ENCODE measurements around the gene OAT.
"Not testable (repeated sequence)": the region's sequence is repeated elsewhere in the genome, so short reads cannot be mapped to it uniquely, and the experiment has no call there.

The OAT gene

DNA sequence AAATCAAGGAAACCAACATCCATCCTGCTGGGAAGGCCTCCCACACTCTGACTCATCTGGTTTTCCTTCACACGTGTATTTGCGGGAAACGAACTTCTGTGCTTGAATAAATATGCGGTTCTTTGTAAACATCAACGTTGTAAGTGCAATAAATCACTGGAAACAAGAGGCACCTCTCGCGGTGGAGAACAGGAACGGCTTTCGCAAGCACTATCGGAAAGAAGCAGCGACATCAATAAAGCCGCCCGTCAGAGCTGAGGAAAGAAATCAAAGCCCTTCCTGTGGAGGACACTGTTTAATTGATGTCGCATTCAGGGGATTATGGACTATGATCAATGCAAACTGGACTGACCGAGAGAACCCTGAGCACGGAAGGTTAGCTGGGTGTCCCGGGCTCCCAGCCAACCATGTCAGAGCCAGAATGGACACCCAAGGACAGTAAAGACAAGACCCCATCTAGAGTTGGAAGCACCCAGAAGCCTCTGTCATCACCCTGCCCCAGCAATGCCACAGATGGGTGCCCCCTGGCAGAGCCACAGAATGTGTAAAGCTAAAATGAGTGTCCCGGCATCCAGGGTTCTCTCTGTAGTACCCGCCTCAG is 37.6 kb downstream of the OAT start:
- in situ Hi-C loops (cut with MboI; ENCODE audit: low sequenced_read_pairs) = loop anchor here (10.0 kb wide), 1 partner anchor 116 kb away; no protein-coding TSS in a partner anchor

GRCh38 chr10:124380256-124380995 is 38.3 kb downstream of the OAT start:
- in situ Hi-C loops (cut with MboI; ENCODE audit: low sequenced_read_pairs) = loop anchor here (10.0 kb wide), 1 partner anchor 116 kb away; no protein-coding TSS in a partner anchor

DNA sequence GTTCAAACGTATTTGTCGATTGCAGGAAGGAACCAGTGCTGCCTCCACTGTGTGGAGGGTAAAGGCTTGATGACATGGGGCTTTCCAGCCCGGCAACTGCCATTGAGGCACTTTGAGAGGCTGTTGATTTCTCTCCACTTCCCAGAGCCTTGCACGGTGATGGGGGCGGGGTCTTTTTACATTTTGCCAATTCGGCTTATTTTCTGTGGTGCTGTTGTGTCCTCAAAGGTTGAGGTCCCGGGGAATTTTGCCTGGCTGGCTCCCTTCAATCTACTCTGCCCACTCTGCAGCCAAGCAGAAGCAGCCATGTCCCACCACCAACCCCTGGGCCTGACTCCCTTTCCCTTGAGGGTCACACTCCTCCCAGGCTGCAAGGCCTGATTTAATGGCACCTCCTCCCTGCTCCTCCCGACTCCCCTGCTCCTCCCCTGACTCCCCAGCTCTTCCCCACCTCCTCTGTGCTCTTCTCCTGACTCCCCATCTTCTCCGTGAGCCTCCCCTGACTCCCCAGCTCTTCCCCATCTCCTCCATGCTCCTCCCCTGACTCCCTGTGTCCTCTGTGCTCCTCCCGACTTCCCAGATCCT is 39.0 kb downstream of the OAT start:
- in situ Hi-C loops (cut with MboI; ENCODE audit: low sequenced_read_pairs) = loop anchor here (10.0 kb wide), 1 partner anchor 115 kb away; no protein-coding TSS in a partner anchor

- in situ Hi-C loops (cut with MboI; ENCODE audit: low sequenced_read_pairs) = no loop called here
Measured at GRCh38 chr10:124378881-124379471, 39.7 kb downstream of the OAT start.

- in situ Hi-C loops (cut with MboI; ENCODE audit: low sequenced_read_pairs) = no loop called here
Measured at GRCh38 chr10:124378271-124378670, 40.5 kb downstream of the OAT start.

DNA sequence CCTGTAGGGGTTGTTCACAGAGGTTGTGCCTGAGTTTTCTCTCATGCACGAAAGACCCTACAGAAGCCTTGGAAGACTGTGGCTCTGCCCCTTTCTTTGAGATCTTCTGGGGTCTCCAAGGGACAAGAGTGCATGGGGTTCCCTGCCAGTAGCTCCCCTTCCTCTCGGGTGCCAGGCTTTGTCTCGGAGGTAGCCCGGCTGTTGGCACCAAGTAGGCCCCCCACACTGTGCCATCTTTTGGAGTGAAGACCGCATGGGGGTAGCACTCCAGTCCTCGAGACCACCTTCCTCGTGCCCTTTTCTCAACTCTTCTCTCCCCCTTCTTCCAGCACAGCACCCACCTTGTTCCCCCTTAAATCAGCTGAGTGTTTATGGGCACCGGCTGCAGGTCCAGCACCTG is 41.6 kb downstream of the OAT start:
- in situ Hi-C loops (cut with MboI; ENCODE audit: low sequenced_read_pairs) = no loop called here

DNA sequence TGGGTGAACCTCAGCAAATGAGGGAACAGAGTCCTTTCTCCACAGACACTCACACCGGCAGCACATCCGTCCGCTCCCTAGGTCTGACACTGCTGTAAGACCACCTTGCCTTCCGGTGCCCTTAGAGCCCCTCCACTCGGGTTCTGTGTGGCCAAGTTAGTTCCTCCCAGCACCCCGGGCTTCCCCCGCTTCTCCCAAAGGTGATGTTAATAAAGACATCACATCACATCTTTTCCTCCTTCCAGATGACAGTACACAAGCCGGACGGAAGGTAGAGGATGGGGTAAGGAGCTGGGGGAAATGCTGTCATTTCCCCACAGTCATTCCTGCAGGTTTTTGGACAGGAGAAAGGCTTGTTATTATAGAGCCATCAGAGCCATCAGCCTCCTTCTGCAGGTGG is 42.3 kb downstream of the OAT start:
- in situ Hi-C loops (cut with MboI; ENCODE audit: low sequenced_read_pairs) = no loop called here

DNA sequence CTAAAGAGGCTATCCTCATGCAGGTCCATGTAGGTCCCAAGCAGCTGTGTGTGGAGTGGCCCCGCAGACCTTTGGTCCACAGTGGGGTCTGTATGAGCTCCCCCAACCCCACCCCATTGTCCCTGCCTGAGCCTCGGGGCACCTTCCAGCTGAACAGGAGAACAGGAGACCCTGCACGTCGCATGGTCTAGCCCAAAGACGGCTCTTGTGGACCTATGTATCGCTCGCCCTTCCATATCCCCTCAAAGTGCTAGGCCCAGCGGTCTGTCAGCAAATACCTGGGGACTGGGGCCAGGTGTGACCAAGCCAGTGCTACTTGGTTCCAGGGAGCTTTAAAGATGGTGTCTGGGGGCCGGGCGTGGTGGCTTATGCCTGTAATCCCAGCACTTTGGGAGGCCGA is 43.0 kb downstream of the OAT start:
- in situ Hi-C loops (cut with MboI; ENCODE audit: low sequenced_read_pairs) = no loop called here

DNA sequence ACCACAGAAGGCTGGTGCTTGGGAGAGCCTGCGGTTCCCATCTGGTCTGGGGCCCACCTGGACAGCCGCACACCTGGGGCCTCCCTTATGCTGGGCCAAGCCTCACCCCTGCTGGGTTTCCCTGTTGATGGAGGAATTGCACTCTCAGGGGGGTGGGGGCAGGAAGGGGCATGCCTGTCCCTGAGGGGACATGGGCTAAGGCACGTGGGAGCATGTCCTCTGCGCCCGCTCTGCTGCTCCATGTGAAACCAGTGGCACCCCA is 43.4 kb downstream of the OAT start:
- in situ Hi-C loops (cut with MboI; ENCODE audit: low sequenced_read_pairs) = no loop called here

DNA sequence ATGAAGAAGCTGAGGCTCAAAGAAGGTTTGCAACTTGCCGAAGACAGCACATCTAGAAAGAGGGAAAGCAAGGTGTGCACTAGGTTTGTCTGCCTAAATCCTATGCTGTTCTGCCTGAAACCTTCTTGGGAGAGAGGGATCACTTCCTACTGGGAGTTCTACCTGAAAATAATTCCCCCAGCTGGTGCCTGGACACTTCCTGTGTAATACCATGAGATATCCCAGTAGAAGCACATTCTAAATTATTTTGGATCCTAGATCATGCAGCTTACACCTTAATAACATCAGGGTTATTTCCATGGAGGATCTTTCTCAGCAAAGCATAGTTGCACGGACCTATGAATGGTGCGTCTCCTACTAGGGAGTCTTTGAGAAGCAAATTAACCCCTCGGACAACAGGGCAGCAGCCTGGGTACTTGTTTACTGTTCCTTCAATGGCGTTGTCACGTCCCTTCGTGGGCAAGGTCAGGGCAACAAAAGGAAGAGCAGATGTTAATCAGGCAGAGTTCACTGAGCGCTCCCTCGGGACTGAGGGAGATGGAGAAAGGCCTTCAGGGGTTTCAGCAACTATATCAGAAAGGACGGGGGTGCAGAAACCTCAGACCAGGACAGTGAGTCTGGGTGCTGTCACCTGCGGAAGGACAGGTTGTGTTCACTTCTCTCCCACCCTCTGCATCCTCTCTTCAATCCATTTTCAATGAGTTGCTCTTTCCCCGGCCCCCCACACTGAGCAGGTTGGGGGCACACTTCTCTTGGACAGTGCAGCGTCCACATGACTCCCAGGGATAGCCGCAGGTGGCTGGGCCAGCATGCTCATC is 44.0 kb downstream of the OAT start:
- in situ Hi-C loops (cut with MboI; ENCODE audit: low sequenced_read_pairs) = no loop called here

- in situ Hi-C loops (cut with MboI; ENCODE audit: low sequenced_read_pairs) = no loop called here
Measured at GRCh38 chr10:124372899-124373298, 45.8 kb downstream of the OAT start.

- in situ Hi-C loops (cut with MboI; ENCODE audit: low sequenced_read_pairs) = no loop called here
Measured at GRCh38 chr10:124370426-124370825, 48.3 kb downstream of the OAT start.

DNA sequence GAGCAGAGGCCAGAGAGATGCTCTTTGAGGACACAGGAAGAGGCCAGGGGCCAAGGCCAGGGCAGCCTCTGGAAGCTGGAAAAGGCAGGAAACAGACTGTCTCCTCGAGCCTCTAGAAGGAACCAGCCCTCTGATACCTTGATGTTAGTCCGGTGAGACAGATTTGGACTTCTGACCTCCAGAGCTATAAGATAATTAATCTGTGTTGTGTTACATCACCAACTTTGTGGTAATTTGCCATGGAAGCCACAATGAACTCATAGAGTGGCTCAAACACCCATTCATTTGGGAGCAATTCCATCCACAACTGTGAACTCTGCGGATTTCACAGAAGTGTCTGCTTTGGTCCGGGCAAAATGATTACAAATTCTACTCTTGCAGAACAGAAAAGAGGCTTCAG is 48.7 kb downstream of the OAT start:
- in situ Hi-C loops (cut with MboI; ENCODE audit: low sequenced_read_pairs) = no loop called here

DNA sequence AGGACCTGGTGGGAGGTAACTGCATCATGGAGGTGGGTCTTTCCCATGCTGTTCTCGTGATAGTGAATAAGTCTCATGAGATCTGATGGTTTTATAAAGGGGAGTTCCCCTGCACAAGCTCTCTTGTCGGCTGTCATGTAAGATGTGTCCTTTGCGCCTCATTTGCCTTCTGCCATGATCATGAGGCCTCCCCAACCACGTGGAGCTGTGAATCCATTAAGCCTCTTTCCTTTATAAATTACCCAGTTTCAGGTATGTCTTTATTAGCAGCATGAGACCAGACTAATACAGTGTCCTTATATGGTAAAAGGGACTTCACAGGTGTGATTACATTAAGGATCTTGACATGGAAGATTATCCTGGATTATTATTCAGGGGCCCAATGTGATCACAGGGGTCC is 49.2 kb downstream of the OAT start:
- in situ Hi-C loops (cut with MboI; ENCODE audit: low sequenced_read_pairs) = not testable (repeated sequence)

- in situ Hi-C loops (cut with MboI; ENCODE audit: low sequenced_read_pairs) = no loop called here
Measured at GRCh38 chr10:124369066-124369465, 49.7 kb downstream of the OAT start.

DNA sequence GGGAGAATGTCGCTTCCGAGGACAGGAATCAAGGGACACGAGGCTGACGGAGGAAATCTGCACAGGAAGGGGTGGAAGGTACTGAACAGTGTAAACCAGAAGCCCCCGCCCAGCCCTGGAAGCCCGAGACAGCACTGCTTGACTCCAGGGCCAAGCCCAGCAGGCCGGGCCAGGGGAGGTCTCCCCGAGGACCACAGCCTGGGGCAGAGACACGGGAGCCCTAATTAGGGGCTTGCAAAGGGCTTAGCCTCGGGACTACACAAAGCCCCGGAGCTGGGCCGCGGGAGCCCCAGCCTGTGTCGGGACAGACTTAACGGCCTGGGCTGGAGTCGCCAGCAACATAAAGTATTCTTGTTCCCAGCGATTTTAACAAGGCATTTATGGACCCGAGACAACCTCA is 50.8 kb downstream of the OAT start:
- in situ Hi-C loops (cut with MboI; ENCODE audit: low sequenced_read_pairs) = no loop called here

- in situ Hi-C loops (cut with MboI; ENCODE audit: low sequenced_read_pairs) = no loop called here
Measured at GRCh38 chr10:124367414-124367813, 51.3 kb downstream of the OAT start.

DNA sequence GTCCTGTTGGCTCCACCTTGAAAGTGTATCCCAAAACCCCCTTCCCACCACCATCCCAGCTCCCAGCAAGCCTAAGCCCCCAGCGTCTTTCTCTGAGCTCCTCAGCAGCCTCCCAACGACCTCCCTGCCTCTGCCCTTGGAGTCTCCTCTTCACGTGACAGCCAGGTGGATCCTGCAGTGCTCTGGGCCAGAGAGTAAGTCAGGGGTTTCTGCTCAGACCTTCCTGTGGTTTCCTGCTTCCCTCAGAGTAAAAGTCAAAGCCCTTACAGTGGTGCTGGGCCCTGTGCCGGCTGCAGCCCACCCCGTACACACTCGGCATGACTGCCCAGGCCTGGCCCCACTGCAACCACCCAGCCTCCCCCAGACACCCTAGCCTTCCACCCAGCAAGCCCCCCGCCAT is 51.9 kb downstream of the OAT start:
- in situ Hi-C loops (cut with MboI; ENCODE audit: low sequenced_read_pairs) = no loop called here

DNA sequence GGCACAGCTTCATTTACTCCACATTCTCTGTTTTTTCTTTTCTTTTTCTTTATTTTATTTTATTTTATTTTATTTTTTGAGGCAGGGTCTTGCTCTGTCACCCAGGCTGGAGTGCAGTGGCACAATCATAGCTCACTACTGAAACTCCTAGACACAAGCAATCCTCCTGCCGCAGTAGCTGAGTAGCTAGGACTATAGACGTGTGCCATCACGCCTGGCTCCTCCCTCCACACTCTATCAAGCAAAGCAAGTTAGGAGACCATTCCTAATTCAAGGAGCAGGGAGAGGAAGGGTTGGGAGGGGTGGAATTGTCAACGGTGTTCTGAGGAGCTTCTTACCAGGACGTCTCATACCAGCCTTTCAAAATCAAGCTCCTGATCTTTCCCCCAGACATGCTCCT is 52.4 kb downstream of the OAT start:
- in situ Hi-C loops (cut with MboI; ENCODE audit: low sequenced_read_pairs) = no loop called here

- in situ Hi-C loops (cut with MboI; ENCODE audit: low sequenced_read_pairs) = no loop called here
Measured at GRCh38 chr10:124364674-124365073, 54.0 kb downstream of the OAT start.

- in situ Hi-C loops (cut with MboI; ENCODE audit: low sequenced_read_pairs) = no loop called here
Measured at GRCh38 chr10:124362568-124362967, 56.2 kb downstream of the OAT start.

Measured in HL-60/S4 (cell line).